Tibial nerve (tissue), 4 donors: ENCODE data around the gene GTF3C1. TPM values are rescaled to one million over a fixed set of nuclear protein-coding genes. Genes with fewer than 3 reads are reported as not detected.

ENCODE experiments used
- DNase-seq, 2 donors: peaks; one replicate each; pipeline ENCODE4 v3.0.0-alpha.2; 2019; ENCODE audit warnings: low spot score in 2 of 2
- H3K27ac ChIP-seq, 4 donors: fragments of 200-600 bp; sonication (generic) in 3 of 4; one replicate each; pipeline ENCODE4 v1.5.1; 2017 to 2019; ENCODE audit warnings: mild to moderate bottlenecking in 1 of 4
- H3K27me3 ChIP-seq, 2 donors: fragments of 200-600 bp; sonication (generic) in 1 of 2; one replicate each; pipeline versions ENCODE4 v1.5.1 to v1.6.0; 2017 to 2019
- H3K36me3 ChIP-seq, 3 donors: fragments of 200-600 bp; sonication (generic); one replicate each; pipeline ENCODE4 v1.5.1; 2018 to 2019
- H3K4me1 ChIP-seq, 4 donors: fragments of 200-600 bp; sonication (generic) in 3 of 4; one replicate each; pipeline ENCODE4 v1.5.1; 2017 to 2019
- H3K4me3 ChIP-seq, 4 donors: fragments of 200-600 bp; sonication (generic) in 3 of 4; one replicate each; pipeline ENCODE4 v1.5.1; 2017 to 2019; ENCODE audit warnings: mild to moderate bottlenecking in 1 of 4, moderate library complexity in 1 of 4
- H3K9me3 ChIP-seq, 4 donors: fragments of 200-600 bp; sonication (generic) in 3 of 4; one replicate each; pipeline ENCODE4 v1.5.1; 2017 to 2019
- CTCF ChIP-seq, 5 experiments: fragments of 200-600 bp in 3 of 5; fragments of 450-650 bp in 2 of 5; sonication (generic) in 3 of 5; IDR thresholded peaks; one replicate each; pipeline ENCODE4 v1.5.1; 2016 to 2019; ENCODE audit warnings: antibody characterized with exemption in 5 of 5, mild to moderate bottlenecking in 3 of 5, moderate library complexity in 2 of 5
- EP300 ChIP-seq, 2 donors: sonication (generic); formaldehyde crosslinking; IDR thresholded peaks; one replicate each; pipeline ENCODE4 v1.6.1; 2017; ENCODE audit warnings: antibody characterized with exemption in 2 of 2, mild to moderate bottlenecking in 1 of 2
- POLR2A ChIP-seq, 2 donors: fragments of 450-650 bp; IDR thresholded peaks; one replicate each; pipeline ENCODE4 v1.6.1; 2017; ENCODE audit warnings: antibody characterized with exemption in 2 of 2, mild to moderate bottlenecking in 2 of 2, moderate library complexity in 2 of 2
- WGBS, 2 donors: methylation state at CpG; one replicate each; pipeline ENCODE4 v1.1.5; 2018; 5-methylcytosine and 5-hydroxymethylcytosine counted together
- total RNA-seq, 4 donors: library from RNA; depleted of rRNA; stranded (reverse); fragments of >200 nt; gene quantifications; one replicate each; pipeline ENCODE4 v1.1.0, GENCODE V29; 2016

The GTF3C1 gene
- total RNA-seq, 4 donors from 2014 or later, result 66.7 to 92.4 (median 69.9) TPM

- H3K4me3 ChIP-seq, result no peak overlapping the region
- no peak for DNase-seq
- 87 to 89% methylated on average over 4 of the region's 4 CpGs for WGBS, 2 donors
- no peaks in the 10 kb centered on the region for H3K27me3 ChIP-seq
- H3K36me3 ChIP-seq, result peaks cover 0 to 13% (median 0%) of the 10 kb centered on the region in 3 donors
- H3K9me3 ChIP-seq, result no peaks in the 10 kb centered on the region
- TF ChIP-seq POLR2A (IDR thresholded peaks at IDR 0.05) (no peak), EP300 (IDR thresholded peaks at IDR 0.05) (no peak), CTCF (IDR thresholded peaks at IDR 0.05) (no peak)
- no peaks in the 10 kb centered on the region for H3K4me1 ChIP-seq
- no peak overlapping the region for H3K27ac ChIP-seq
Observed at GRCh38 chr16:27596411-27596810, 46.7 kb upstream of the GTF3C1 start.

GRCh38 chr16:27595993-27596392, 46.3 kb upstream of the GTF3C1 start:
- H3K9me3 ChIP-seq, result no peaks in the 10 kb centered on the region
- DNase-seq, result no peak
- H3K4me3 ChIP-seq, result no peak overlapping the region
- peaks cover 0 to 13% (median 0%) of the 10 kb centered on the region in 3 donors for H3K36me3 ChIP-seq
- H3K27me3 ChIP-seq, result no peaks in the 10 kb centered on the region
- 66 to 77% methylated on average over 6 of the region's 6 CpGs for WGBS, 2 donors
- TF ChIP-seq CTCF (IDR thresholded peaks at IDR 0.05), result no peak
- no peak for TF ChIP-seq POLR2A (IDR thresholded peaks at IDR 0.05)
- no peak for TF ChIP-seq EP300 (IDR thresholded peaks at IDR 0.05)
- no peaks in the 10 kb centered on the region for H3K4me1 ChIP-seq
- no peak overlapping the region for H3K27ac ChIP-seq

GRCh38 chr16:27595475-27595874, 45.8 kb upstream of the GTF3C1 start:
- 51 to 53% methylated on average over 4 of the region's 4 CpGs for WGBS, 2 donors
- H3K27ac ChIP-seq, result no peak overlapping the region
- H3K36me3 ChIP-seq, result peaks cover 0 to 19% (median 0%) of the 10 kb centered on the region in 3 donors
- no peaks in the 10 kb centered on the region for H3K27me3 ChIP-seq
- TF ChIP-seq CTCF (IDR thresholded peaks at IDR 0.05) (no peak), POLR2A (IDR thresholded peaks at IDR 0.05) (no peak), EP300 (IDR thresholded peaks at IDR 0.05) (no peak)
- DNase-seq, result no peak
- no peak overlapping the region for H3K4me3 ChIP-seq
- no peaks in the 10 kb centered on the region for H3K9me3 ChIP-seq
- no peaks in the 10 kb centered on the region for H3K4me1 ChIP-seq

- no peaks in the 10 kb centered on the region for H3K4me1 ChIP-seq
- no peak overlapping the region for H3K27ac ChIP-seq
- TF ChIP-seq POLR2A (IDR thresholded peaks at IDR 0.05), result no peak
- no peak for TF ChIP-seq EP300 (IDR thresholded peaks at IDR 0.05)
- no peak for TF ChIP-seq CTCF (IDR thresholded peaks at IDR 0.05)
- 88 to 94% methylated on average over 4 of the region's 4 CpGs for WGBS, 2 donors
- H3K9me3 ChIP-seq, result peaks cover 0 to 10% (median 0%) of the 10 kb centered on the region in 4 donors
- H3K4me3 ChIP-seq, result no peak overlapping the region
- H3K36me3 ChIP-seq, result peaks cover 0 to 26% (median 0%) of the 10 kb centered on the region in 3 donors
- DNase-seq, result no peak
- no peaks in the 10 kb centered on the region for H3K27me3 ChIP-seq
Observed at GRCh38 chr16:27591837-27592236, 42.1 kb upstream of the GTF3C1 start.

- Histone ChIP-seq H3K4me1 (no peaks in the 10 kb centered on the region), H3K9me3 (peaks cover 0 to 10% (median 0%) of the 10 kb centered on the region in 4 donors), H3K27ac (no peak overlapping the region), H3K36me3 (peaks cover 0 to 47% (median 0%) of the 10 kb centered on the region in 3 donors), H3K27me3 (no peaks in the 10 kb centered on the region), H3K4me3 (no peak overlapping the region)
- no peak for DNase-seq
- WGBS, 2 donors, result 92 to 94% methylated on average over 3 of the region's 3 CpGs
- TF ChIP-seq POLR2A (IDR thresholded peaks at IDR 0.05), result no peak
- TF ChIP-seq CTCF (IDR thresholded peaks at IDR 0.05), result no peak
- TF ChIP-seq EP300 (IDR thresholded peaks at IDR 0.05), result no peak
Observed at GRCh38 chr16:27588057-27588456, 38.3 kb upstream of the GTF3C1 start.
